Mononuclear cell (primary cell): Measurements from ENCODE around the gene CDRT4. TPM values are rescaled to one million over a fixed set of nuclear protein-coding genes. Genes with fewer than 3 reads are reported as not detected.

Experiments
- H3K27me3 ChIP-seq: 2 replicates; pipeline ENCODE4 v1.6.0; 2011; ENCODE audit warnings: low read length, control low read depth; ENCODE audit not compliant: insufficient read depth
- H3K4me1 ChIP-seq: 2 replicates; pipeline ENCODE4 v1.5.1; 2011; ENCODE audit warnings: mild to moderate bottlenecking, low read length, control low read depth; ENCODE audit not compliant: insufficient read depth
- H3K4me3 ChIP-seq: 2 replicates; pipeline ENCODE4 v1.5.1; 2011; ENCODE audit warnings: mild to moderate bottlenecking, low read length, moderate library complexity
- H3K9me3 ChIP-seq: 2 replicates; pipeline ENCODE4 v1.5.1; 2011; ENCODE audit warnings: low read depth, mild to moderate bottlenecking, control low read depth, low read length
- total RNA-seq: library from RNA; depleted of rRNA; stranded (reverse); fragments of >200 nt; gene quantifications from one replicate; pipeline ENCODE4 v1.2.3, GENCODE V29; 2012

Gene CDRT4
- total RNA-seq, 1 donor = 1.3 TPM

- Histone ChIP-seq H3K27me3 (no peaks in the 10 kb centered on the region), H3K9me3 (no peaks in the 10 kb centered on the region), H3K4me1 (peaks cover 10% of the 10 kb centered on the region), H3K4me3 (no peak overlapping the region)
Observed at GRCh38 chr17:15501793-15502192, 34.4 kb upstream of the CDRT4 start.

DNA sequence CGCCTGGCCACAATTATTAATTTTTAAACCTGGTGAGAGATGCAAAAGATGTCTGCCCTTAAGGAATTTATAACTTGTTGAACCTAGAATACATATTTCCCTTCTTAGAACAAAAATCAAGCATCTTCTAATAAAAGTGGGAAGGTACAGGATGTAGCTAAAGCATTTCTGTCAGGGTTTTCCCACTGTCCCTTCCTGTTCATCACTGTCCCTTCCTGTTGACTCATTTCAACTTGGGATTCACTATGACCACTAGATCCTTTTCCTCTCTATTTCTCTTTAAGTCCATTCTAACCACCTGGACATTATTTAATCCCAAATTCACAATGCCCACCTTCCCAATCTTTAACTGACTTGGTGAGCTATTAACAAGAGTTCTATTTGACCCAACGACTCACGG lies 33.9 kb upstream of the CDRT4 start:
- no peaks in the 10 kb centered on the region for H3K9me3 ChIP-seq
- peaks cover 10% of the 10 kb centered on the region for H3K4me1 ChIP-seq
- no peaks in the 10 kb centered on the region for H3K27me3 ChIP-seq
- no peak overlapping the region for H3K4me3 ChIP-seq

DNA sequence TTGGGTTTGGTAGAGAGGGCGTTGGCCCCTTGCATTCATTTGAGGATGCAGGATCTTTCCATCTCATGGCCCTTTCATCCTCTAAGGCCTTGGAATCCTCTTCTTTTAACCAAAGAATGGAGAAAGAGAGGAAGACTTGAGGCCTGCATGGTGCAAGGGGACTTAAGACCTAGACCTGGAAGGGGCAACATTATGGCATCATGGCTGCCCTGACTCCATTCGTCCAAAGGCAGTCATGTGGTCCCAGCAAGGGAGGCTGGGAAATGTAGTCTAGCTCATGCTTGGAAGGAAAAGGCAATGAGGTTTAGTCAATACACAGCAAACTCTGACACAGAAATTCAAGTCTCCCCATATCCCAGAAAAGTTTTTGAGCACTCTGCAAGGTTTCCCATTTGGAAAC lies 30.7 kb upstream of the CDRT4 start:
- Histone ChIP-seq H3K4me3 (no peak overlapping the region), H3K9me3 (no peaks in the 10 kb centered on the region), H3K4me1 (peaks cover 8% of the 10 kb centered on the region), H3K27me3 (no peaks in the 10 kb centered on the region)

DNA sequence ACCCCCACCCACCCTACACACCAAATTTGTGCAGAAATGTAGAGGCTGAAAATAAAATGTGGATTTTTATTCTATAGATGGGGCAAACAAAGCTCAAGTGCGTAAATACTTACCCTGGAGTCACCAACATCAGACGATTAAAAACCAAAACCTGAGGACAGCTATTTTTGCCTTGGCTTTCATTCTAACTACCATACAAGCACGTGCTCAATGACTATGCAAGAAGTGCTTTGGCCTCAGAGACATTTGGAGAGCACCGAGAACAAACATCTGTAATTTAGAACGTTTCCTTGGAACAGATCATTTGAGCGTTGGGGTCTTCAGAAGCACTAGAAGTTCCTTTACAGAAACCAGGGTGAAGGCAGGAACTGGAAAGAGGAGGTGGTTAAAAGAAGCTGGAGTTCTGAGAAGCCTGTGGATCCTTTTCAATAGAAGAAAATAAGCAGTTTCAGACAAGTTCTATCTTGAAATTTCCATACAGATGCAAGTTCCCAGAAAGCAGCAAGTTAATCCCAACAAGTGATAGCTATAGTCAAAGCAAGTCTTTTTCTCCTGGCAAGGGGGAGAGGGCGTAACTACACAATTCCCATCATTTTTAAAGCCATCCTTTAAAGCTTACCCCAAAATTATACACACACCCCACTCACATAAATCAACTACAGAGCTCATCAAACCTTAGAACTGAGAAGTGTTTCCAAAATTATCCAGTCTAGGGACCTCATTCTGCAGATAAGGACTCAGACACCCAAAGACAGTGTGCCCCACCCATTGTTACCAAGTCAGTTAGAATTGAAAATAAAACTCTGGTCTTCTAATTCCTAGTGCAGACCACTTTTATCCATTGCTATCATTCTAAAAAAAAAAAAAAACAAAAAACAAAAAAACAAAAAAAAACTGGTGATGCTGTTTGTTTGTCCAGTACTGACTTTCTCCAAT lies 29.6 kb upstream of the CDRT4 start:
- H3K4me1 ChIP-seq = no peaks in the 10 kb centered on the region
- no peaks in the 10 kb centered on the region for H3K27me3 ChIP-seq
- H3K9me3 ChIP-seq = no peaks in the 10 kb centered on the region
- H3K4me3 ChIP-seq = no peak overlapping the region

DNA sequence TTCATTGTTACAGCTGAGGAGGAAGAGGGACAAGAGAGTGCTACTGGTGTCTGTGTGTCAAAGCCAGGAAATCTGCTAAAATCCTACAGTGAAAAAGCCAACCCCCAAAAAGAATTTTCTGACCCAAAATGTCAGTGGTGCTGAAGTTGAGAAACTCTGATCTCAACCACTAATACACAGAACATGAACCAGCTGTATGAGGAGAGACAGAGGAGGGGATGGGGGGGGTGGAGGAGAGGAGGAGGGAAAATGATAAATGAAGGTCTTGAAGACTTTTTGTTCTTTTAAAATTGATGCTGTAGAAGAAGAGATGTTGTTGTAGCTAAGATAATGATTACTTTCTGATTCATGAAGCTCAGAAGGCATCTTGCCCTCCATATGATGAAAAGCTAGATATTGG lies 27.4 kb upstream of the CDRT4 start:
- no peak overlapping the region for H3K4me3 ChIP-seq
- H3K27me3 ChIP-seq = no peaks in the 10 kb centered on the region
- H3K4me1 ChIP-seq = no peaks in the 10 kb centered on the region
- H3K9me3 ChIP-seq = no peaks in the 10 kb centered on the region

DNA sequence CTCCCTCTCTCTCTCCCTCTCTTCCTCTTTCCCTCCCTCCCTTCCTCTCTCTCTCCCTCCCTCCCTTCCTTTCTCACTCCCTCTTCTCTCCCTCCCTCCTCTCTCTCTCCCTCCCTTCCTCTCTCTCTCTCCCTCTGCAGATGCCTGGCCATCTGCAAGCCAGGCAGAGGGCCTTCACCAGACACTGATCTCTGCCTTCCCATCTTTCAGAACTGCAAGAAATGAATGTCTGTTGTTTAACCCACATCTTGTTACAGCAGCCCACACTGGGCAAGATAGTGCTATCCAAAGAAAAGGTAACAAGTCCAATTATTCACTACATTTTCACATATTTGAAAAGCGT lies 26.2 kb upstream of the CDRT4 start:
- no peaks in the 10 kb centered on the region for H3K9me3 ChIP-seq
- H3K4me3 ChIP-seq = no peak overlapping the region
- no peaks in the 10 kb centered on the region for H3K4me1 ChIP-seq
- no peaks in the 10 kb centered on the region for H3K27me3 ChIP-seq

- H3K4me3 ChIP-seq = no peak overlapping the region
- H3K4me1 ChIP-seq = no peaks in the 10 kb centered on the region
- no peaks in the 10 kb centered on the region for H3K27me3 ChIP-seq
- H3K9me3 ChIP-seq = no peaks in the 10 kb centered on the region
Observed at GRCh38 chr17:15492791-15493692, 25.6 kb upstream of the CDRT4 start.

- H3K27me3 ChIP-seq = no peaks in the 10 kb centered on the region
- H3K4me1 ChIP-seq = no peaks in the 10 kb centered on the region
Observed at GRCh38 chr17:15492186-15492585, 24.8 kb upstream of the CDRT4 start.

GRCh38 chr17:15490634-15491261 lies 23.3 kb upstream of the CDRT4 start:
- Histone ChIP-seq H3K9me3 (no peaks in the 10 kb centered on the region), H3K27me3 (no peaks in the 10 kb centered on the region), H3K4me1 (no peaks in the 10 kb centered on the region), H3K4me3 (no peak overlapping the region)

More at GRCh38 chr17:15492186-15492585, 24.8 kb upstream of the CDRT4 start:
- Histone ChIP-seq H3K9me3 (no peaks in the 10 kb centered on the region), H3K4me3 (no peak overlapping the region)

GRCh38 chr17:15488557-15488956 lies 21.1 kb upstream of the CDRT4 start:
- no peaks in the 10 kb centered on the region for H3K27me3 ChIP-seq
- no peaks in the 10 kb centered on the region for H3K9me3 ChIP-seq
- H3K4me3 ChIP-seq = no peak overlapping the region
- H3K4me1 ChIP-seq = no peaks in the 10 kb centered on the region

DNA sequence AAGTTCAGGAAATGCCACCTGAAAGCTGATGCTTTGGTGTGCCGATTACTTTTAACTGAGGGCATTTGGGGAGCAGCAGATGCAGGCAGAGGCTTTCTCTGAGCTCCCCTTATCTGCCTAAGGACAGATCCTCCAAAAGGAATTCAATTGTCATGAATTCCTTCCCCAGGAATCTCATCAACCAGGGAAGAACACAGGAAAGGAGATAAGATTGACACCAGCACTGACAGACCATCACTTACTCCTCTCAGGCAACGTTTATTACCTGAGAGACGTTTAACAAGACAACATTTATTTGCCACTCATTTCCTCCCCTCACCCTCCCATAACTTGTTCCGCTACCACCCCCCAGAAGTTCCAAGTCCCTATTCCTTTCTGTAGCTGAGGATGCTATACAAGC lies 17.6 kb upstream of the CDRT4 start:
- no peak overlapping the region for H3K4me3 ChIP-seq
- H3K9me3 ChIP-seq = no peaks in the 10 kb centered on the region
- H3K4me1 ChIP-seq = no peaks in the 10 kb centered on the region
- no peaks in the 10 kb centered on the region for H3K27me3 ChIP-seq

- Histone ChIP-seq H3K4me3 (no peak overlapping the region), H3K27me3 (no peaks in the 10 kb centered on the region), H3K9me3 (no peaks in the 10 kb centered on the region), H3K4me1 (no peaks in the 10 kb centered on the region)
Observed at GRCh38 chr17:15483431-15483830, 16.0 kb upstream of the CDRT4 start.

- Histone ChIP-seq H3K4me1 (no peaks in the 10 kb centered on the region), H3K4me3 (no peak overlapping the region), H3K27me3 (no peaks in the 10 kb centered on the region), H3K9me3 (no peaks in the 10 kb centered on the region)
Observed at GRCh38 chr17:15482476-15482875, 15.1 kb upstream of the CDRT4 start.

DNA sequence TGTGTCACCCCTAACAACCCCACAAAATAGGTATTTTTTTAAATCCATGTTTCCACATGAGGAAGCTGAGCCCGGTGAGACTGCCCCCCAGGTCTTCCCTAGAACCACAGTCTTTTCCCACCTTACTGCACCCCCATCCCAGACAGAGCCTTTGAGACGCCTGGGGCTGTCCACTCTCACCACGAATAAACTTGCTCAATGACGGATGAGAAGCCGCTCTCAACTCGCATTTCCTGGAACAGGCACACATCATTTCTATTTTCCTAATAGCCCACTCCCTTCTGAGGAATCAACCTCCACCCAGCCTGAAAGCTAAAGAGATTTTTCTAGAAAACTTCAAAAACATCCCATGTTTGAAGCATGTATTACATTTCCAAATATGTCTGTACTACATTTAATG lies 14.1 kb upstream of the CDRT4 start:
- no peaks in the 10 kb centered on the region for H3K27me3 ChIP-seq
- no peaks in the 10 kb centered on the region for H3K9me3 ChIP-seq
- no peaks in the 10 kb centered on the region for H3K4me1 ChIP-seq
- no peak overlapping the region for H3K4me3 ChIP-seq

GRCh38 chr17:15480204-15480603 lies 12.8 kb upstream of the CDRT4 start:
- Histone ChIP-seq H3K27me3 (no peaks in the 10 kb centered on the region), H3K9me3 (no peaks in the 10 kb centered on the region), H3K4me3 (no peak overlapping the region), H3K4me1 (no peaks in the 10 kb centered on the region)
